ENCODE results near the gene TEPSIN. TPM values are rescaled to one million over a fixed set of nuclear protein-coding genes. Genes with fewer than 3 reads are reported as not detected.
A peak's percentile ranks its signal among the peaks of the same experiment; 100 is the strongest.

Gene TEPSIN
- total and polyA plus RNA-seq, 11 donors: 6.8 to 16.0 (median 10.4) TPM

DNA sequence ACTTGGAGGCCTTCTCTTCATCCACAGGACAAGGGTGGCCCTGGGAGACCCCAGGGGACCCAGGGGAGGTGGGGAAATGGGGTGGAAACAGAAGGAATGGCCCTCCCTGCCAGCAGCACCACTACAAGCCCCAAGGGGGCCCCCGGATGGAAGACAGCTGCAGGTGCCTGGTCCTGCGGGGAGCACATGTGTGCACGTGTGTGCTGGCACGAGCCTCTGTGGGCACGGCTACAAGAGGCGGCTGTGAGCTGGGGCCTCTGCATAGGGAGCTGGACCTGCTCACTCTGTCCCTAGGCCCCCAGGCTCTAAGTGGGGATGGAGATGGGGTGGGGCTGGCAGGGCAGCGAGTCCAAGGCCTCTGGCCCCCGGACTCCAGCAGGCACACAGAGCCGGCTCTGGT, 59.6 kb downstream of the TEPSIN start:
- ATAC-seq: no peak
- H3K36me3 ChIP-seq: no peaks in the 10 kb centered on the region
- H3K27ac ChIP-seq: no peak overlapping the region
- H3K9me3 ChIP-seq: peaks cover 0 to 10% (median 0%) of the 10 kb centered on the region in 12 donors
- 42 to 73% (median 70%) methylated on average over 6 to 9 of the region's 9 CpGs for WGBS, 4 donors
- H3K4me3 ChIP-seq: no peak overlapping the region
- H3K27me3 ChIP-seq: peaks cover 0 to 6% (median 0%) of the 10 kb centered on the region in 9 donors
- H3K4me1 ChIP-seq: peaks cover 0 to 6% (median 0%) of the 10 kb centered on the region in 12 donors
- intact Hi-C loops (cut with DNase I): no loop called here
- no peak for TF ChIP-seq POLR2A (IDR thresholded peaks at IDR 0.05)
- TF ChIP-seq CTCF (IDR thresholded peaks at IDR 0.05): no peak
- peak in 1 of 5 donors; percentile 20 for DNase-seq

Other genes starting within 250 kb of the TEPSIN start
- gene CHMP6, start 247.2 kb downstream of the TEPSIN start, total RNA-seq: 10 to 100 TPM; 17.9 to 25.9 (median 19.4) TPM
- gene CHMP6, start 247.2 kb downstream of the TEPSIN start, polyA plus RNA-seq: 10 to 100 TPM; 24.4 to 35.5 TPM
- gene BAIAP2, start 203.9 kb downstream of the TEPSIN start, total RNA-seq: 10 to 100 TPM in 8 of 9 donors, 1 to 10 TPM in 1; 8.9 to 30.2 (median 18.8) TPM
- gene BAIAP2, start 203.9 kb downstream of the TEPSIN start, polyA plus RNA-seq: 10 to 100 TPM; 15.3 to 18.5 TPM
- gene PVALEF, start 73.5 kb downstream of the TEPSIN start, total RNA-seq: not detected
- gene PVALEF, start 73.5 kb downstream of the TEPSIN start, polyA plus RNA-seq: not detected
- gene AATK, start 72.8 kb downstream of the TEPSIN start, total RNA-seq: 10 to 100 TPM in 2 of 9 donors, 1 to 10 TPM in 7; 3.6 to 12.0 (median 9.6) TPM
- gene AATK, start 72.8 kb downstream of the TEPSIN start, polyA plus RNA-seq: 1 to 10 TPM; 1.3 to 3.9 TPM
- 10 to 100 TPM in 3 of 9 donors, 1 to 10 TPM in 6; 7.0 to 15.8 (median 8.9) TPM for gene CEP131, start 16.1 kb downstream of the TEPSIN start, total RNA-seq
- 10 to 100 TPM in 1 of 2 donors, 1 to 10 TPM in 1; 8.0 to 14.7 TPM for gene CEP131, start 16.1 kb downstream of the TEPSIN start, polyA plus RNA-seq
- 10 to 100 TPM; 31.8 to 77.1 (median 50.2) TPM for gene NDUFAF8, start 263 bp upstream of the TEPSIN start, total RNA-seq
- 10 to 100 TPM; 26.7 to 51.9 TPM for gene NDUFAF8, start 263 bp upstream of the TEPSIN start, polyA plus RNA-seq
- gene SLC38A10, start 56.3 kb upstream of the TEPSIN start, total RNA-seq: 10 to 100 TPM; 27.4 to 67.7 (median 43.1) TPM
- gene SLC38A10, start 56.3 kb upstream of the TEPSIN start, polyA plus RNA-seq: 10 to 100 TPM; 48.0 to 63.3 TPM
- 10 to 100 TPM in 3 of 9 donors, 1 to 10 TPM in 6; 6.0 to 19.6 (median 9.3) TPM for gene BAHCC1, start 156.4 kb upstream of the TEPSIN start, total RNA-seq
- gene BAHCC1, start 156.4 kb upstream of the TEPSIN start, polyA plus RNA-seq: 1 to 10 TPM; 7.6 to 8.5 TPM

Data from heart left ventricle (tissue), 16 donors.